B cell (primary cell): ENCODE measurements around the gene NELL1. TPM values are rescaled to one million over a fixed set of nuclear protein-coding genes. Genes with fewer than 3 reads are reported as not detected.

ENCODE experiments used
- ATAC-seq: fragments of 200-7000 bp; cut with Tn5 transposase; one replicate; pipeline ENCODE4 v1.10.0; 2021; ENCODE audit warnings: low read depth, mild to moderate bottlenecking, moderate number of reproducible peaks, moderate library complexity
- CTCF ChIA-PET: fragments of 350-600 bp; sonication (Branson Sonifier 250); formaldehyde crosslinking; loops from one replicate; lab custom pipeline; 2021; ENCODE audit warnings: antibody characterized with exemption, inconsistent platforms; lab: Charles Lee
- POLR2A ChIA-PET: fragments of 350-600 bp; sonication (Branson Sonifier 250); formaldehyde crosslinking; loops from one replicate; lab custom pipeline; 2021; ENCODE audit warnings: antibody characterized with exemption; lab: Charles Lee
- DNase-seq: peaks from one replicate; pipeline ENCODE4 v3.0.0; 2013
- H2AFZ ChIP-seq: 2 replicates; pipeline ENCODE4 v1.6.1; 2012; ENCODE audit warnings: mild to moderate bottlenecking, low read depth, low read length; ENCODE audit not compliant: insufficient read depth, poor library complexity, severe bottlenecking
- H3K27ac ChIP-seq, 2 donors: 1 replicate in 1 of 2; 2 replicates in 1 of 2; pipeline ENCODE4 v1.5.1; 2012 to 2013; ENCODE audit warnings: low read length in 2 of 2, mild to moderate bottlenecking in 2 of 2, moderate library complexity in 1 of 2
- H3K27me3 ChIP-seq, 4 experiments: fragments of 200-600 bp in 1 of 4; sonication (generic) in 1 of 4; replicated peaks in 1 of 4; 1 replicate in 2 of 4; 2 replicates in 2 of 4; pipeline versions ENCODE4 v1.6.1 to v1.7.0; 2013 to 2016; ENCODE audit warnings: low read length in 3 of 4, mild to moderate bottlenecking in 2 of 4, mixed read lengths in 1 of 4, moderate library complexity in 1 of 4; ENCODE audit not compliant: insufficient read depth in 4 of 4, control insufficient read depth in 3 of 4; ENCODE audit errors: control extremely low read depth in 1 of 4
- H3K36me3 ChIP-seq, 2 experiments: replicated peaks in 1 of 2; 1 replicate in 1 of 2; 2 replicates in 1 of 2; pipeline versions ENCODE4 v1.6.1 to v1.7.1; 2013; ENCODE audit warnings: low read length in 1 of 2; ENCODE audit not compliant: insufficient read depth in 2 of 2, control insufficient read depth in 1 of 2; ENCODE audit errors: control extremely low read depth in 1 of 2, extremely low read depth in 1 of 2
- H3K4me1 ChIP-seq, 2 donors: fragments of 200-600 bp in 1 of 2; sonication (generic) in 1 of 2; 1 replicate in 1 of 2; 2 replicates in 1 of 2; pipeline versions ENCODE4 v1.5.1 to v1.6.1; 2013 to 2017; ENCODE audit warnings: low read length in 2 of 2; ENCODE audit not compliant: control insufficient read depth in 2 of 2, insufficient read depth in 2 of 2
- H3K4me2 ChIP-seq: replicated peaks from 2 replicates; pipeline ENCODE3; 2012; ENCODE audit warnings: mild to moderate bottlenecking, low read depth, low read length; ENCODE audit not compliant: poor library complexity, severe bottlenecking
- H3K4me3 ChIP-seq, 5 experiments: fragments of 200-600 bp in 1 of 5; sonication (generic) in 1 of 5; 1 replicate in 3 of 5; 2 replicates in 2 of 5; pipeline versions ENCODE4 v1.5.1 to v1.7.0; 2011 to 2016; ENCODE audit warnings: low read length in 4 of 5, mild to moderate bottlenecking in 4 of 5, low read depth in 2 of 5, control low read depth in 1 of 5, moderate library complexity in 1 of 5; ENCODE audit not compliant: insufficient read depth in 1 of 5; ENCODE audit errors: control extremely low read depth in 1 of 5, extremely low read depth in 1 of 5
- H3K79me2 ChIP-seq: fragments of 200-600 bp; sonication (generic); one replicate; pipeline ENCODE4 v1.6.0; 2016; ENCODE audit warnings: low read length; ENCODE audit not compliant: control insufficient read depth, insufficient read depth
- H3K9ac ChIP-seq: fragments of 200-600 bp; sonication (generic); 2 replicates; pipeline ENCODE4 v1.6.1; 2017; ENCODE audit warnings: mild to moderate bottlenecking, low read length, moderate library complexity
- H3K9me3 ChIP-seq, 3 donors: one replicate each; pipeline versions ENCODE4 v1.6.1 to v1.7.1; 2013; ENCODE audit warnings: low read length in 2 of 3; ENCODE audit not compliant: control insufficient read depth in 2 of 3, insufficient read depth in 1 of 3; ENCODE audit errors: control extremely low read depth in 1 of 3
- H4K20me1 ChIP-seq: 2 replicates; pipeline ENCODE4 v1.6.0; 2012; ENCODE audit warnings: mild to moderate bottlenecking, low read length; ENCODE audit not compliant: insufficient read depth, control insufficient read depth, poor library complexity, severe bottlenecking
- H3K27ac Mint-ChIP-seq: one replicate; pipeline ENCODE4 v1.8.0; 2021; ENCODE audit warnings: mixed read lengths
- H3K27me3 Mint-ChIP-seq: one replicate; pipeline ENCODE4 v1.8.0; 2021; ENCODE audit warnings: mixed read lengths
- H3K4me1 Mint-ChIP-seq: one replicate; pipeline ENCODE4 v1.8.0; 2021; ENCODE audit warnings: mixed read lengths
- H3K4me3 Mint-ChIP-seq: one replicate; pipeline ENCODE4 v1.8.0; 2021; ENCODE audit warnings: mixed read lengths
- H3K9me3 Mint-ChIP-seq: one replicate; pipeline ENCODE4 v1.8.0; 2022; ENCODE audit warnings: mixed read lengths; ENCODE audit not compliant: insufficient read depth
- CTCF ChIP-seq: fragments of 200-600 bp; IDR thresholded peaks from one replicate; pipeline ENCODE4 v1.8.0; 2022; ENCODE audit warnings: antibody characterized with exemption, mild to moderate bottlenecking
- EZH2 ChIP-seq: IDR thresholded peaks from 2 replicates; pipeline ENCODE4 v1.6.1; 2012; ENCODE audit warnings: borderline replicate concordance, low read depth, mild to moderate bottlenecking, moderate library complexity, low read length; ENCODE audit not compliant: insufficient read depth, poor library complexity, severe bottlenecking
- WGBS: methylation state at CpG from one replicate; pipeline ENCODE4 v1.1.5; 2013; ENCODE audit warnings: missing lambda C conversion rate; ENCODE audit not compliant: insufficient coverage; 5-methylcytosine and 5-hydroxymethylcytosine counted together
- intact Hi-C: fragments of 100-400 bp; cut with micrococcal nuclease; formaldehyde crosslinking; loops from one replicate; pipeline ENCODE4 v1.10.0; 2022
- polyA plus RNA-seq: library from polyadenylated mRNA; depleted of rRNA; stranded (reverse); fragments of >200 nt; gene quantifications from 2 replicates; pipeline ENCODE4 v1.2.3, GENCODE V29; 2012
- total RNA-seq, 2 donors: library from RNA; stranded (reverse); fragments of 120-200 nt in 1 of 2; gene quantifications; 1 replicate in 1 of 2; 2 replicates in 1 of 2; pipeline versions ENCODE4 v1.2.3 to v1.2.4, GENCODE V29; 2013 to 2022

The NELL1 gene
- total and polyA plus RNA-seq, 2 donors (not counting 1 experiment from before 2014, with no cell fraction given): not detected

GRCh38 chr11:21121991-21122390 lies 452.6 kb downstream of the NELL1 start:
- Histone ChIP-seq H2AFZ (no peak overlapping the region), H3K4me3 (no peak overlapping the region), H3K27me3 (no peaks in the 10 kb centered on the region), H3K79me2 (no peaks in the 10 kb centered on the region), H4K20me1 (no peaks in the 10 kb centered on the region), H3K27ac (no peak overlapping the region), H3K9ac (no peak overlapping the region), H3K4me2 (no peak overlapping the region), H3K4me1 (no peaks in the 10 kb centered on the region), H3K36me3 (no peaks in the 10 kb centered on the region), H3K9me3 (no peaks in the 10 kb centered on the region)
- DNase-seq (no peak), ATAC-seq (no peak)
- ChIA-PET CTCF (no interaction called here), POLR2A (no interaction called here)
- Mint-ChIP-seq H3K9me3 (peaks cover 6% of the 10 kb centered on the region), H3K4me1 (no peaks in the 10 kb centered on the region), H3K27me3 (no peaks in the 10 kb centered on the region), H3K27ac (no peak overlapping the region), H3K4me3 (no peak overlapping the region)
- intact Hi-C loops: no loop called here
- no peak for TF ChIP-seq CTCF
- TF ChIP-seq EZH2: no peak
- no CpG with 5 or more reads among the region's 1 CpG for WGBS

GRCh38 chr11:21122523-21122922 lies 453.1 kb downstream of the NELL1 start:
- POLR2A ChIA-PET: no interaction called here
- H3K4me1 ChIP-seq: no peaks in the 10 kb centered on the region
- no peak overlapping the region for H3K9ac ChIP-seq
- Mint-ChIP-seq H3K4me3 (no peak overlapping the region), H3K4me1 (no peaks in the 10 kb centered on the region), H3K27ac (no peak overlapping the region), H3K9me3 (peaks cover 6% of the 10 kb centered on the region), H3K27me3 (no peaks in the 10 kb centered on the region)
- H3K9me3 ChIP-seq: no peaks in the 10 kb centered on the region
- DNase-seq (no peak), ATAC-seq (no peak)
- intact Hi-C loops: no loop called here
- H3K4me3 ChIP-seq: no peak overlapping the region
- H3K4me2 ChIP-seq: no peak overlapping the region
- CTCF ChIA-PET: no interaction called here
- H3K79me2 ChIP-seq: no peaks in the 10 kb centered on the region
- H3K36me3 ChIP-seq: no peaks in the 10 kb centered on the region
- TF ChIP-seq CTCF: no peak
- no peak for TF ChIP-seq EZH2
- H3K27me3 ChIP-seq: no peaks in the 10 kb centered on the region
- H3K27ac ChIP-seq: no peak overlapping the region
- no peak overlapping the region for H2AFZ ChIP-seq
- H4K20me1 ChIP-seq: no peaks in the 10 kb centered on the region
- WGBS: no CpG with 5 or more reads among the region's 3 CpGs
